Measurements from ENCODE around the gene CADM2.
"Not testable (repeated sequence)": the region's sequence is repeated elsewhere in the genome, so short reads cannot be mapped to it uniquely, and the experiment has no call there.

- not testable (repeated sequence) for TF ChIP-seq CTCF (IDR thresholded peaks at IDR 0.05); ZFX (IDR thresholded peaks at IDR 0.05; ENCODE audit: borderline replicate concordance)
Measured at GRCh38 chr3:85504785-85505511, 546.2 kb downstream of the CADM2 start.
